Nephron (organoid): ENCODE data around the gene DGKH.

Experiments
- H3K27ac Mint-ChIP-seq, 3 experiments: 2 replicates each; pipeline ENCODE4 v1.8.0; 2020; ENCODE audit warnings: mixed read lengths in 3 of 3, mild to moderate bottlenecking in 2 of 3, moderate library complexity in 1 of 3
- H3K27me3 Mint-ChIP-seq: 2 replicates; pipeline ENCODE4 v1.8.0; 2021; ENCODE audit warnings: low read depth, mild to moderate bottlenecking, moderate library complexity, mixed read lengths
- H3K36me3 Mint-ChIP-seq: 2 replicates; pipeline ENCODE4 v1.8.0; 2020; ENCODE audit warnings: low read depth, mixed read lengths
- H3K4me1 Mint-ChIP-seq: 2 replicates; pipeline ENCODE4 v1.8.0; 2020; ENCODE audit warnings: mixed read lengths
- H3K4me3 Mint-ChIP-seq, 3 experiments: 2 replicates each; pipeline ENCODE4 v1.8.0; 2020; ENCODE audit warnings: mild to moderate bottlenecking in 3 of 3, mixed read lengths in 3 of 3, moderate library complexity in 2 of 3
- H3K9me3 Mint-ChIP-seq: 2 replicates; pipeline ENCODE4 v1.8.0; 2020; ENCODE audit warnings: mixed read lengths
- CTCF ChIP-seq, 3 experiments: fragments of 200-600 bp; sonication (generic); IDR thresholded peaks; one replicate each; pipeline ENCODE4 v1.5.0; 2021; ENCODE audit warnings: antibody characterized with exemption in 3 of 3; ENCODE audit not compliant: unreplicated experiment in 3 of 3

Gene DGKH

GRCh38 chr13:42279080-42279479, 230.6 kb downstream of the DGKH start:
- Mint-ChIP-seq H3K27ac (no peak overlapping the region), H3K27me3 (no peaks in the 10 kb centered on the region), H3K4me1 (peaks cover 22% of the 10 kb centered on the region), H3K4me3 (no peak overlapping the region), H3K9me3 (no peaks in the 10 kb centered on the region), H3K36me3 (no peaks in the 10 kb centered on the region)
- TF ChIP-seq CTCF (IDR thresholded peaks at IDR 0.05; ENCODE audit: unreplicated experiment in 3 of 3), result no peak

GRCh38 chr13:42279986-42280385, 231.5 kb downstream of the DGKH start:
- no peaks in the 10 kb centered on the region for H3K36me3 Mint-ChIP-seq
- H3K4me3 Mint-ChIP-seq, result no peak overlapping the region
- H3K27ac Mint-ChIP-seq, result no peak overlapping the region
- no peaks in the 10 kb centered on the region for H3K9me3 Mint-ChIP-seq
- no peak for TF ChIP-seq CTCF (IDR thresholded peaks at IDR 0.05; ENCODE audit: unreplicated experiment in 3 of 3)
- H3K4me1 Mint-ChIP-seq, result peaks cover 16% of the 10 kb centered on the region
- no peaks in the 10 kb centered on the region for H3K27me3 Mint-ChIP-seq

GRCh38 chr13:42280537-42280936, 232.1 kb downstream of the DGKH start:
- peaks cover 11% of the 10 kb centered on the region for H3K4me1 Mint-ChIP-seq
- no peaks in the 10 kb centered on the region for H3K27me3 Mint-ChIP-seq
- H3K4me3 Mint-ChIP-seq, result no peak overlapping the region
- no peaks in the 10 kb centered on the region for H3K9me3 Mint-ChIP-seq
- no peak for TF ChIP-seq CTCF (IDR thresholded peaks at IDR 0.05; ENCODE audit: unreplicated experiment in 3 of 3)
- no peak overlapping the region for H3K27ac Mint-ChIP-seq
- H3K36me3 Mint-ChIP-seq, result peaks cover 2% of the 10 kb centered on the region

- Mint-ChIP-seq H3K36me3 (peaks cover 20% of the 10 kb centered on the region), H3K4me3 (no peak overlapping the region), H3K4me1 (peaks cover 11% of the 10 kb centered on the region), H3K27me3 (no peaks in the 10 kb centered on the region), H3K27ac (peak overlapping the region in 1 of 3 experiments; percentile 63), H3K9me3 (no peaks in the 10 kb centered on the region)
- TF ChIP-seq CTCF (IDR thresholded peaks at IDR 0.05; ENCODE audit: unreplicated experiment in 3 of 3), result no peak
Observed at GRCh38 chr13:42283574-42283973, 235.1 kb downstream of the DGKH start.

GRCh38 chr13:42284068-42284467, 235.6 kb downstream of the DGKH start:
- H3K27ac Mint-ChIP-seq, result peak overlapping the region in 1 of 3 experiments; percentile 63
- no peaks in the 10 kb centered on the region for H3K9me3 Mint-ChIP-seq
- no peak for TF ChIP-seq CTCF (IDR thresholded peaks at IDR 0.05; ENCODE audit: unreplicated experiment in 3 of 3)
- H3K4me1 Mint-ChIP-seq, result peaks cover 11% of the 10 kb centered on the region
- peaks cover 25% of the 10 kb centered on the region for H3K36me3 Mint-ChIP-seq
- no peaks in the 10 kb centered on the region for H3K27me3 Mint-ChIP-seq
- H3K4me3 Mint-ChIP-seq, result no peak overlapping the region
